Activated CD8-positive, alpha-beta memory T cell treated with anti-CD3 and anti-CD28 coated beads, Interleukin-2, amount 50 U/mL, for 4 hours (primary cell): ENCODE measurements around the gene HOXC9.

Experiments
- DNase-seq: peaks from one replicate; pipeline ENCODE4 v3.0.0-alpha.2; 2020

The HOXC9 gene

DNA sequence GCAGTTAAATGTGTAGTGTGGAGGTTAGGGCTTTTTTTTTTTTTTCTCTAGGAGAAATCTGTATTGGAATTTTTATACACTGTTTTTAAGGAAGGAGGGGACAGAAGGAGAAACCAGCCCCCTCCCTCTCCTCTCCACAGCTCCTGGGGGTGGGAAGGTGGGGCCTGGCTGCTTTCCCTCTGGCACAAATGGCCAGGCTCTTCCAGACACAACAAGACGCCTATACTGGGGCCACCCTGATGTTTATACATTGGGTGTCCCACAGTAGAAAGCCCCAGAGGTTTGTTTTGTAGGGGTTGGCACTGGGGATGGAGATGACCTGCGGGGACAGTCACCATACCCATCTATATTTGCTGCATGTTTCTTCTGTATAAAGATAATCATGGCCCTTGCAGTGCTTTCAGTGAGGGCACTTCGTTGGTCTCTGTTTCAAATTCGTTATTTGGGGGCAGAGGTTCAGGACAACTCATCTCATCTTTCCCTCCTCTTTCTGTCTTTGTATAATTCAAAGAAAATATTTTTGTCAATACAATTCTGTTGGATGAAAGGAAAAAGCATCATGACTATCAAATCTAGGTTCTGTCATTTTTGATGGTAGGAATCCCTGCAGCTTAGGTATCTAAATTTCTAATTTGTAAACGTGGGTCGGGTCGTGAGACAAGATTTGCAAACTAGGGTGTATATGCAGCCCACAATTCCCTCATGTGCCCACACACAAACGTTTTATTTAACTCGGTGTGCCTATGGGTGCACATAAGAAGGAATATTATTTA, 23.0 kb upstream of the HOXC9 start:
- DNase-seq = no peak

DNA sequence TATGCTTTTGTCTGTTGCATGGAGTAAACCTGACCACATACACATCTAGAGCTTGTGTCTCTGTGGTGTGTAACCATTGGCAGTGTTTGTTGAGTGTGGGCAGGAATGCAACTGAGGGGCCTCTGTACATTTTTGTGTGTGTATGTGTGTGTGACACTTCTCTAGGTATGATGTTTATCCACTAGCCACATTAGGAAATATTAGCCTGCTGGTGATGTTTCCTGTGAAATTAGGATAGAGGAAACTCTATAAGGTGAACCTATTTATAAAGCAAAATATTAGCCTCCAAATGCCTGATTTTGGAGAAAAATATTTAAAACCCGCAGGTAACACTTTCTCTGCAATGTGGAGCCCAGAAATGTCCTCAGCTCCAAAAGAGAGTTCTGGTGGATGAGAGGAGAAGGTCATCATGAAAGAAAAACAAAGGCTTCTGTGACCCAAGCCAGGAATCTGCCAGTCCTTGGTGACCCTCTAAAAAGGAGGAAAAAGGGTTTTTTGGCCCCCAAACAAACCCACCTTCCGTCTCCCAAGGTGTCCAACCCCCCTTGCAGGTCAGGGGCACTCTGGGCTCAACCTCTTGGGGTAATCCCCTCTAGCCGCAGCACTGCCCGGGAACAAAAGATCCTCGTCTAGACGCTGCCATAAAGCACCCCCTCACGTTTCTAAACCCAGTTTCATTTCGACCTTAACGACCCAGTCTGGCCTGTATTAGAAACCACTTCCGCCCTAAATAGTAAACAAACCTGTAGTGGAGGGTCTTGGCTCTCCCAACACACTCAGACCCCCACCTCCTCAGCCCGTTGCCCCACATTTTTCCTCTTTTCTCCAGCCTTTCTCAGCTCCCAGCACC, 22.1 kb upstream of the HOXC9 start:
- no peak for DNase-seq

DNA sequence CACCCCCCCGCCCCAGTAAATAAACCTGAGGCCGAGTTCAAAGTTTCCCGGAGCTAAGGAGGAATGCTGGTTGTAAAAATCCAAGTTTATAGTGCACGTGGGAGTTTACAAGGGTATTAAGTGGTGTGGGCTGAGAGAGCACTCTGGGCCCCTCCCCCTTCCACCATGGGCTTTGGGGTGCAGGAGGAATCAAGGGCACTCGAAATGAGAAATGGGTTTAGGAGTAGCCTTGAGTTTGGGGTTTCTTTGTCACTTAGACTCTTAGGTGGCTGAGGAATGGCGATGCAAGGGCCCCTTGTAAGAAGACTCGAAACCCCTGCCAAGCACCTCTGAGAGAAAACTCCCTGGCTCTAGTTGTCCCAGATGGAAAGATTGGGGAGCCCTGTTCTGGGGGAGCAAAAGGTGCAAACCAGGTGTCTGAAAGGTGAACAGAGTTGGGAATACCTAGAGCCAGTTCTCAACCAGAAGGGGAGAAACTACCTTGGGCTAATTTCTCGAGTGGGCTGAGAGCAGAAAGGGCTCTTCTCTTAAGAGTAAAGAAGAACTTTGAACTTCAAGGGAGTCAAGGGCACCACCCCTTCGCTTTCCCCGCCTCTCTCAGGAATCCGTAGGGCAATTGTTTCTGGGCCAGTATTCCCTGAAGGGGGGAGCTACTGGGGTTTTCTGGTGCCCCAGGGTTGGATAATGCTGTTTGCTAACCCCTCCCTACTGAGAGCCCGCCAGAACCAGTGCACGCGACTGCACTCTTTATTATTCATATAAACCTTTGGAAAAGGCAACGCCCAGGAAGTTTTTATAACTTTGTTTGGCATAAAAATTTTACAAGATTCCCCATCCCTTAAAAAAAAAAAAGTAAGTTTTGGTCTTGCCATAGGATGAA, 21.2 kb upstream of the HOXC9 start:
- DNase-seq = no peak

DNA sequence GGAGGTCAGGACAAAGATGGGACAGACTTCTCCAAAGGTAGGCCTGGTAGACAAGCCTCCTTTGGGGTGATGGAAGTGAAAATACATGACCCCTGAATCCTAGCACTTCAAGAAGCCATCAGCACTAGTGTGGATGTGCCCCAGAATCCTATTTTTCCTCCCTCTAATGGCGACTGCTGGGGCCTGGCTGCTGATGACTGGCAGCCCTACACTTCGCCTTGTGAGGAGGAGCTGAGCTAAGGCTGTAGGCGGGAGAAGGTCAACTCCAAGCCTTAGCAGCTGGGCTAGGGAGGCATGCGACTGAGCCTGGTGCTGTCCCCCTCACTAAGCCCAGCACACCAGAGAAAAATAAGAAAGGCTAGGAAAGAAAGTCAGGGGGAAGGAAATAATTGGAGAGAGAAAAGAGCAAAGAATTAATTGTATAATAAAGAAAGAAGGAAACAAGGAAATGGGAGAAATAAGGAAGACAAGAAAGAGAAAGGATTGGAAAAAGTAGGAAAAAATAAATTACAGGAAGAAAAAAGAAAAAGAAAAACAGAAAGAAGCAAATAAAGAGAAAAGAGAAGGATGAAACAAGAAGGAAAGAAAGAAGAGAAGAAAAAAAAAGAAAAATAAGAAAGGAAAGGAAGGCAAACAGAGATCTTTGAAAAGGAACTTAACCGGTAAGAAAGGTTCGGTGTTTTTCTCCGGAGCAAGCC, 19.7 kb upstream of the HOXC9 start:
- DNase-seq = no peak

DNA sequence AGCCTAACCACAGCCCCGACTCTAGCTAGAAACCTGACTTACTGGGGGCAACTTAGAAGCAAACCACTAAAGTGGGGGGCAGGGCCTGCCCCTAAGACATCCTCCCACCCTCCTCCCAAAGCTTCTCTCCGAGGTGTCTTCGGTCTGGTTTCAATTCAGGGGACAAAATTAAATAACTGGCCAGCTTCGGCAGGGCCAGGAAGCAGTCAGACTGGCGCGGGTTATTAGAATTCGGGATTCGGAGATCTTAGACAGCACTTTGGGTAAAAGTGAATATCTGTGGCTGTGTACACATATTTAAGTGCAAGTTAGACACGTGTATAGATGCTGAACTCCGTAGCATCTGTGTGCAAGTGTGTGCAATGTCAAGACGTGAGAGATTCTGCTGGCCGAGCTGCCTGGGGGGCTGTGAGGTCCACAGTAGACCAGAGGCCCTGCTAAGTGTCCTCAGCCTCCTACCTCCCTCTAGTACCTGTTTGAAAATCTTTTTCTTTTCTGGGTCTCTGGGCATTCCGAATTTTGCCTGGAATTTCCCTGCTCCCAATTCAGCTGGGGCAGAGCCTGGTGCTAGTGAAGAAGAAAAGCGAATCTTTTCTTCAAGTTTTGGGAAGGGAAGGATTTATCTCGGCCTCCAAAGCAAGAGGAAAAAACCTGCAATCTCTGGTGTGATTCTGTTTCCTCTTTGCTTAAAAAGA, 19.0 kb upstream of the HOXC9 start:
- no peak for DNase-seq

DNA sequence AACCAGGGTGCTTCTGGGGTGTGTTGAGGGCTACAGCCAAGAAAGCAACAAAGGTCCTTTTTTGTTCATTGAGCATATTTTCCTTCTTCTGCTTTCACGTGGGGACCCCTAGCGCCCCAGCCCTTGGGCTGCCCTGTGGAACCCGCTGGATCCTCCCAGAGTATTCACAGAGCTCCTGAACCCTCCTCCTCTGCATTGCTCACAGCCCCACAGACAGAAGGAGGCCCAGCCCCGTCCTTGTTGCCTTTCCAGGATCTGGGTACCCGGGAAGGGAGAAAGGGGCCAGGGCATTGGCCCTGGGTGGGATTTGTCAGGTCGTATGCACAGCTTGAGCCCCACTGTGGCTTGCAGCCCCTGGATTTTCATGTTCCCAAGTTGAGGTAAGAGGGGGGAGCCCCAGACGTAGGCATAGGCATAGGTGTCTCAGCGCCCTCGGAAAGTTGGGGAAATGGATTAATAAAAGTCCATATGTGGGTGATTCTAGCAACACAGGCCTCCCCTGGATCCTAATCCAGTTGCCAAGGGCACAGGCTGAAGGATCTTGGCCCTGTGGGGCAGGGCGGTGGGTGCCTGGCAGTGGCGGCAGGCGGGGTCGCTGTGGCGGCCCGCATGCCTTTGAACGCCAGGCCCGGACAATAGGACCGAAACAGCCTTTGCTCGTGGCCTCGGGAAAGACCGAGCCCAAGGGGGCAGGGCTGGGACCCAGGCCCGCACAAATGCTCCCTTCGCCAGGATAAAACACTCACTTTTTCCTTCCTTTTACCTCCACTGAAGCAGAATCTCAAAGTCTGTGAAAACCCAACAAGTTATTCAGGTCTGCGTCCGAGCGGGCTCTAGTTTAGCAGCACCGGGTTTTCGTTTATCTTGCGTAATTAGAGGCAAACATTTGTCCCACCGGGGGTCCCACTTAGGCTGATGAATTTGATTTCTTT, 18.1 kb upstream of the HOXC9 start:
- no peak for DNase-seq

DNA sequence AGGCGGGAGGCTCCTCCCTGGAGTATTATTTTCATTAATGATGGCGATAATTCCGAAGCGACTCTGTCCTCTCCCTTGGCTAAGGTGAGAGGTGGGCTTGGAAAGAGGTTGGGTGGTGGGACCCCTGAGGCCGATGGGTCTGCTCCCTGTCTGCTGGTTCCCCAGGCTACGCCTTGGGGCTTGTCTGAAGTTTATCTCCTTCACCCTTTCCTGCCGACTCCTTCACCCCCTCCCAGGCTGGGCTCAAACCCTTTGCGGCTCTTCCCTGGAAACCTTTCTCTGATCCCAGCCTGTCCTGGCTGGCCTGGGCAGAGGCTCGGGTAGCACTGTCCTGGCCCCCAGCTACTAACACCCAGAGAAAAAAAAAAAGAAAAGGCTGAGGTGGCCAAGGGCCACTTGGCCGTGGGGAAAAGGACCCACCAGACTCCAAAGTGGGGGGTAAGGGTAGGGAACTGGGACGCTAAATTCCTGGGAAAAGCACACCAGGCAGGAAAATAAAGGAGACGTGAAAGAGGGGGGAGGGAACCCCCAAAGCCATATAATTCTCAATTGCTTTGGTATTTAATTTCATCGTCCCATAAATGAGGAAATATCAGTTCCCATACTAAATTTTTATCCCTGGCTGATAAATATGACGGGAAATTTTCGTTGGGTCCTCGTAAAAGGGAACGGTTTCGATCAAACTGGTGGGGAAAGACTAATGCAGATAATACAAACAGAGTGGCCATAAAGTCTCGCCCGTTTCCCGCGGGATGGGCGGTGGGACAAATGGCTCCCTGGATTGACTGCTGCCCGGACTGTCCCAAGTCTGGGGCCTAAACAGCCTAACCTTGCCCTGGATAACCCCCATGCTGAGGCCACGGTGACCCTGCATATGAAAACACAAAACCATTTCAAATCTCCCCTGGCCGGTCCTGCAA, 17.1 kb upstream of the HOXC9 start:
- DNase-seq = no peak

DNA sequence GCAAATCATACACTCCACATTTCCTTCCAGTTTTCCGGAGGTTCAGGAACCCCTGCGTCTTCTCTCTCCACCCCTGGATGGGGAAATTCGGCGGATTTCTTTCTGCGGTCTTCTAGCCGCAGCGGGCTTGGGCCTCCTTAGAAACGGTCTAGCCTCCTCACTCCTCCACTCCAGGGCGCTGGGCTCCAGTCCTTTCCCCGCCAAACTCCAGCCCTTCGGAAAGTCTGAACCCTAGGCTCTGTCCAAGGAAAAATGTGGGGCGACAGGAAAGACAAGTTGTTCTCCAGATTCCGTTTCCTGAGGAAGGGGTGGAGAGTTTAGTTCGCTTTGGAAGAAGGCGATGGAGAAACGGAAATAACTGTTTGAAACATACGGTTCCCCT, 16.4 kb upstream of the HOXC9 start:
- DNase-seq = no peak

DNA sequence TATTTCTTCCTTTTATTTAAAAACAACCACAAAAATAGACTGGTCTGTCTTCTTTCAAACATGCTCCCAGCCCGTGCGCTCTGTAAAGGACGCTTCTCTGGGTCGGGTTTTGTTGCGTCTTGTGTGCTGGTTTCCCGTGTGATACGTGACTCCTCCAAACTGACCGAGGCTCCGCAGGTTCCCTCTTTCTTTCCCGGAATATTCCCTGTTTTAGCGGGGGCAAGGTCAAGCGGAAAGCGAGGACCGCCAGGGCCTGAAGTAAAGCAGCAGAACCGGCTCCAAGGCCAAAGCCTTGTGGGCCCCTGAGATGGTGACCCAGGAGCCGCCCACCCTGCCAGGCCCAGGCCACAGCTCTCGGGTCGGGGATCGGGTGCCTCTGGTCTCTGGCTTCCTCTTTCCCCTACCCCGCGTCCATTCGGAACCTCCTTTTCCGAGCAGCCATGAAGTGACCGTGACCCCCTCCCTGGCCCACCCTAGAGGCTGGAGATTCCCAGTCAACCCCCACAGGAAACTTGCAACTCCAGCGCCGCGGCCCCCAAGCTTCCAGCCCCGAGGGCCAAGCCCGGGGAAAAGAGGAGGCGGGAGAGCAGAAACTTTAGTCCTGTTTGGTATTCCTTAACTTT, 15.9 kb upstream of the HOXC9 start:
- no peak for DNase-seq

DNA sequence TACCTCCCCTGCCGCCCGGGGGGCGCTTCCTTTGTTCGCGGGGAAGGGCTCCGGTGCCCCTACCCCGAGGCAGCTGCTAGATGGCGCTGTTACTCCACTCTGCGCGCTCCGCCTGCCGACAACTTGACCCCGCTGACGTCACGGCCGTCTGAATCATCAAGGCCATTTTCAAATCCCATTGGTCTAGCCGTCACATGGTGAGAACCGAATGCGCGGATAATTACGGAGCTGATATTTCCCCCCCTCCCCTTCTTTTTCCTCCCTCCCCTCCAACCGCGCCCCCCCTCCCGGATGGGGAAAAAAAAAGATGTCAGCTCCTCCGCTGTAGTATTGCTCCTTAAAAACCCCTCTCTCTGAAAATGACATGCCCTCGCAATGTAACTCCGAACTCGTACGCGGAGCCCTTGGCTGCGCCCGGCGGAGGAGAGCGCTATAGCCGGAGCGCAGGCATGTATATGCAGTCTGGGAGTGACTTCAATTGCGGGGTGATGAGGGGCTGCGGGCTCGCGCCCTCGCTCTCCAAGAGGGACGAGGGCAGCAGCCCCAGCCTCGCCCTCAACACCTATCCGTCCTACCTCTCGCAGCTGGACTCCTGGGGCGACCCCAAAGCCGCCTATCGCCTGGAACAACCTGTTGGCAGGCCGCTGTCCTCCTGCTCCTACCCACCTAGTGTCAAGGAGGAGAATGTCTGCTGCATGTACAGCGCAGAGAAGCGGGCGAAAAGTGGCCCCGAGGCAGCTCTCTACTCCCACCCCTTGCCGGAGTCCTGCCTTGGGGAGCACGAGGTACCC, 14.9 kb upstream of the HOXC9 start, which contains the start of gene HOXC10:
Gene HOXC10, plus strand, starts transcription at position 246 of the 791 bp plus-strand sequence. Its CDS starts 114 bp downstream, at position 360.
- DNase-seq = peak; percentile 82

DNA sequence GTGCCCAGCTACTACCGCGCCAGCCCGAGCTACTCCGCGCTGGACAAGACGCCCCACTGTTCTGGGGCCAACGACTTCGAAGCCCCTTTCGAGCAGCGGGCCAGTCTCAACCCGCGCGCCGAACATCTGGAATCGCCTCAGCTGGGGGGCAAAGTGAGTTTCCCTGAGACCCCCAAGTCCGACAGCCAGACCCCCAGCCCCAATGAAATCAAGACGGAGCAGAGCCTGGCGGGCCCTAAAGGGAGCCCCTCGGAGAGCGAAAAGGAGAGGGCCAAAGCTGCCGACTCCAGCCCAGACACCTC, 14.3 kb upstream of the HOXC9 start:
- DNase-seq = no peak

DNA sequence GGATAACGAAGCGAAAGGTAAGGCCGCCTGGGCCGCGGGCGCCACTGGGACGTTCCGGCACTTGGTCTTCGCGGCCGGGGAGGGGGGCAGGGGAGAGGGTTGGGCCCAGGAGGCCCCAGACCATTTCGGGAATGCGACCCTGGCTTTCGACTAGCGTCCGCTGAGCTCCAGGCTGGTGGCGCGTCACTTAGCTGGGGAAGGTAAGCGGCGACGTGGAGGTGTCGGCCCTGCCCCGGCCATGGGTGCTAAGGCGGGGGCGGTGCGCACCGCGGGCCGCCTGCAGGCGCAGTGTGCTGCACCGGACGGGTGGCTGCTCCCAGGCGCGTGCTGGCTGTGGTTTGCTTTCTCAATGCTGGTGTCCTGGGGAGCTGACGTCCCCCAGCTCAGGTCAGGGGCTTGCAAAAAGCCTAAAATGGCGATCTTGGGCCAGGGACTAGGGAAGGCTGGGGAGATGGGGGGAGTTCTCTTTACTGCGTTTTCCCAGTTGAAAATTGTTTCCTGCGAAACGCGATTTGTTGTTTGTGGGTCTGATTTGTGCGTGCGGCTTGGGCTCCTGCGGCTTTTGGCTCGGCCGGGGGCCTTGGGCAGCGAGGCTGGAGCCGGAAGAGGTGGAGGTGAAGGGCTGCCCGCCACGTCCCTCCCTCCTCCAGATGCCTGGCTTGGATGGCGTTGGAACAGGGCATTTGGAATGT, 13.8 kb upstream of the HOXC9 start:
- no peak for DNase-seq

DNA sequence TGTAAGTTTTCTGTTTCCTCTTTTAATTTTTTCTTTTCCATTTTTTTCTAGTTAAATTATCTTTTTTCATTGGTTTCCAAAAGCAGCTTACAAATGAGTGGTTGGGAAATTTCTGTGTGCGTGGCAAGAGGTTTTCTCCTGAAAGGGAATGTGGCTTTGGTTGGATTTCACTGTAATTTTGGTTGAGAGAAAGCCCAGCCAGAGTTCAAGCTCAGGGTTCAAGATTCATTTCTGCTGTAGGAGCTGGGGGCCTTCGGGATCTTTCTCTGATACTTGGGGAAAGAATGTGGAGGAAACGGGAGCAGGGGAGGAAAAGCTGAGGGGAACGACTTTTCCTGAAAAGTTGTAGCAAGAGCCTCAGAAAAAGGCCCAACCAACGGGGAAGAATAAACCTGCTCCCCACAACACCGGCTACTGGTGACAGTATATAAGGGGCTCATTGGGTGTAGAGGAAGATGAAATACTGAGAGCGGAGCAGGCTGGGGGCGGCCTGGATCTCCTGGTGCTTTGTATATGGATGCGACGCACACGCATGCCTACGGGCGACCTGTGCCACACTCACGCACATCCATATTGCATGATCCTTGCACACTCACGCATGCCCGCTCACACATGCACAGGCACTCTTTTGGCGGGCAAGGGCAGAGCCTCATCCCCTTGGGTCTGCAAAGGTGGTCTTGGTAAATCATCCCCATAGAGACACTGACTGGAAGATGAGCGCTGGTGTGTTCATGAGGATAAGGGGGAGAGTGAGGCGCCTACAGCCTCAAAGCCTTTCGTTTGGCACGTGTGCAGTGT, 13.1 kb upstream of the HOXC9 start:
- DNase-seq = no peak

DNA sequence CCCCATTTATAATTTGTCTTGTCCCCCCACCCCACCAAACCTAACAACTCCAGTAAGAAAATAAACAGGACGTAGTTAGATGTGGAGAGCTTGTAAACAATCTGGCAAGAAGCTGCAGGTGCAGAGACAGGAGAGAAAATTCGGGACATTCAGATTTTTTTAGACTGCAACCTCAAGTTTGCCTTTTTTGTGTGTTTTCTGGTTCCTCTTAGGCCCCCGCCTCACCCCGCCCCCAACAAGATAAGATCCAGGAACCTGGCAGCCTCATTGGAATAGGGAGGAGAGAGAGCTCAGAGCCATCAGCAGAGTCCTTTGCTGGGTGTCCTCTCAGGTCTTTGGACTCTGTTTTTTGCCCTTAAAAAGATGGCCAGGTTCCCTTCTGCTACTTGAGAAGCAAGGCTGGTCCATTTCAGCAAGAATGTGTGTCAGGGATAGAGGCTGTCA, 12.2 kb upstream of the HOXC9 start:
- no peak for DNase-seq

DNA sequence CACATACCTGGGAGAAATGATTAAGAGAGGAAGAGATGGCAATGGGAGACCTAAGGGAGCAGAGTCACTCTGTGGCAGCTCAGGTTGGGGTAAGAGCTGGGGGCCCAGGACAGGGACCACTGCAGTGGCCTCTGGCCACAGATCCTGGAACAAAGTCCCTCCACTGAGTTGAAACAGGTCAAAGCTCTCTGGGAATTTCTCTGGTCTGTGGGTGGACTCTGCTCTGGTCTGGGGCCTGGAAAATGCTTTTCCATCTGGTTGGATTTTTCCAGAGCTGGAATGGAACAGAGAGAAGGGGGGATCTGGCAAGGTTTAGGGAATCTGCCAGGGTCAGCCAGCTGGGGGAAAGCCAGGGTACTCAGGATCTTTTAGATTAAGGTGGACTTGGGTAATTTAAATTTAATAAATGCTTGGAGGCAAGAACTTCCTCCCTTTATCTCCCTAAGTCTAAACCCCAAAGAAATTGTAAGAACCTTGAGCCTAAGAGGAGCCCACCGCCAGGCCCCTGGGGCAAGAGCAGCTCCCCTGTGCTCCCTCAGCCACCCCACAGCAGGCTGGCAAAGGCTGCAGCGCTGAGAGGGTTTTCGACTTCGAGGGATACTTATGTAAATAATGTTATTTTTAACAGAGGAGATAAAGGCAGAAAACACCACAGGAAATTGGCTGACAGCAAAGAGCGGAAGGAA, 11.3 kb upstream of the HOXC9 start:
- DNase-seq = no peak
